Epithelial cell of prostate (primary cell): ENCODE measurements around the gene E4F1.

ENCODE experiments used
- DNase-seq: peaks from one replicate; pipeline ENCODE4 v3.0.0-alpha.2; 2011; ENCODE audit warnings: low read depth, low spot score
- H3K27ac ChIP-seq: fragments of 450-650 bp; 2 replicates; pipeline ENCODE4 v1.5.1; 2017; ENCODE audit warnings: mild to moderate bottlenecking

E4F1 gene

GRCh38 chr16:2270588-2271470 lies 47.4 kb downstream of the E4F1 start:
- DNase-seq = no peak
- H3K27ac ChIP-seq = no peak overlapping the region

- H3K27ac ChIP-seq = no peak overlapping the region
- DNase-seq = no peak
Observed at GRCh38 chr16:2271848-2272461, 48.6 kb downstream of the E4F1 start.

- H3K27ac ChIP-seq = no peak overlapping the region
- no peak for DNase-seq
Observed at GRCh38 chr16:2273484-2273883, 50.1 kb downstream of the E4F1 start.

- H3K27ac ChIP-seq = no peak overlapping the region
- DNase-seq = no peak
Observed at GRCh38 chr16:2273931-2274330, 50.5 kb downstream of the E4F1 start.

GRCh38 chr16:2275476-2276367 lies 52.3 kb downstream of the E4F1 start:
- no peak overlapping the region for H3K27ac ChIP-seq
- no peak for DNase-seq

- DNase-seq = no peak
- H3K27ac ChIP-seq = no peak overlapping the region
Observed at GRCh38 chr16:2276368-2277195, 53.2 kb downstream of the E4F1 start.

- DNase-seq = no peak
- no peak overlapping the region for H3K27ac ChIP-seq
Observed at GRCh38 chr16:2277466-2278271, 54.3 kb downstream of the E4F1 start.

GRCh38 chr16:2278272-2278608 lies 54.8 kb downstream of the E4F1 start:
- no peak for DNase-seq
- no peak overlapping the region for H3K27ac ChIP-seq

GRCh38 chr16:2278956-2279800 lies 55.8 kb downstream of the E4F1 start:
- no peak overlapping the region for H3K27ac ChIP-seq
- DNase-seq = no peak

GRCh38 chr16:2280461-2280860 lies 57.1 kb downstream of the E4F1 start:
- H3K27ac ChIP-seq = no peak overlapping the region
- no peak for DNase-seq

GRCh38 chr16:2280981-2281542 lies 57.7 kb downstream of the E4F1 start:
- DNase-seq = no peak
- no peak overlapping the region for H3K27ac ChIP-seq

GRCh38 chr16:2282262-2282661 lies 58.9 kb downstream of the E4F1 start:
- no peak for DNase-seq
- no peak overlapping the region for H3K27ac ChIP-seq

- H3K27ac ChIP-seq = no peak overlapping the region
- DNase-seq = no peak
Observed at GRCh38 chr16:2282866-2283555, 59.6 kb downstream of the E4F1 start.

GRCh38 chr16:2284001-2284770 lies 60.8 kb downstream of the E4F1 start:
- no peak for DNase-seq
- H3K27ac ChIP-seq = no peak overlapping the region

- H3K27ac ChIP-seq = no peak overlapping the region
- no peak for DNase-seq
Observed at GRCh38 chr16:2284797-2285576, 61.6 kb downstream of the E4F1 start.
